Measurements from ENCODE around the gene CBX8. TPM values are rescaled to one million over a fixed set of nuclear protein-coding genes. Genes with fewer than 3 reads are reported as not detected.

The CBX8 gene
- total RNA-seq, 4 donors from 2014 or later, result 1.7 to 3.5 (median 2.7) TPM

Other genes starting within 250 kb of the CBX8 start
- gene RBFOX3, start 186.0 kb downstream of the CBX8 start, total RNA-seq, result not detected
- not detected for gene ENPP7, start 66.1 kb downstream of the CBX8 start, total RNA-seq
- gene CBX2, start 18.9 kb downstream of the CBX8 start, total RNA-seq, result 1 to 10 TPM in 3 of 4 donors, under 1 TPM in 1; 0.54 to 1.7 (median 1.1) TPM
- 10 to 100 TPM in 3 of 4 donors, 1 to 10 TPM in 1; 5.6 to 17.2 (median 13.5) TPM for gene CBX4, start 42.4 kb upstream of the CBX8 start, total RNA-seq
- 10 to 100 TPM; 25.4 to 32.2 (median 29.8) TPM for gene TBC1D16, start 238.8 kb upstream of the CBX8 start, total RNA-seq
- 10 to 100 TPM in 2 of 4 donors, 1 to 10 TPM in 2; 6.7 to 17.3 (median 9.4) TPM for gene CCDC40, start 239.6 kb upstream of the CBX8 start, total RNA-seq

Measured in thyroid gland (tissue), 4 donors.